Duodenal mucosa (tissue), 2 donors: Measurements from ENCODE around the gene TTLL5.

Experiments used
- H3K27ac ChIP-seq: one replicate; pipeline ENCODE4 v1.7.0; 2013; ENCODE audit warnings: low read depth, low read length
- H3K27me3 ChIP-seq, 2 donors: one replicate each; pipeline ENCODE4 v1.7.0; 2013; ENCODE audit warnings: low read length in 2 of 2, control low read depth in 1 of 2; ENCODE audit not compliant: insufficient read depth in 2 of 2, control insufficient read depth in 1 of 2
- H3K36me3 ChIP-seq, 2 donors: one replicate each; pipeline ENCODE4 v1.7.0; 2013; ENCODE audit warnings: low read length in 2 of 2, control low read depth in 1 of 2; ENCODE audit not compliant: insufficient read depth in 2 of 2, control insufficient read depth in 1 of 2
- H3K4me1 ChIP-seq, 2 donors: one replicate each; pipeline ENCODE4 v1.7.0; 2013; ENCODE audit warnings: low read length in 2 of 2, control low read depth in 1 of 2; ENCODE audit not compliant: insufficient read depth in 2 of 2, control insufficient read depth in 1 of 2
- H3K4me3 ChIP-seq, 2 donors: one replicate each; pipeline ENCODE4 v1.7.0; 2013; ENCODE audit warnings: low read length in 2 of 2, low read depth in 1 of 2
- H3K9ac ChIP-seq, 2 donors: one replicate each; pipeline ENCODE4 v1.7.0; 2013; ENCODE audit warnings: low read length in 2 of 2, low read depth in 1 of 2
- H3K9me3 ChIP-seq, 2 donors: one replicate each; pipeline ENCODE4 v1.7.0; 2013; ENCODE audit warnings: low read length in 2 of 2, control low read depth in 1 of 2; ENCODE audit not compliant: control insufficient read depth in 1 of 2

Gene TTLL5

DNA sequence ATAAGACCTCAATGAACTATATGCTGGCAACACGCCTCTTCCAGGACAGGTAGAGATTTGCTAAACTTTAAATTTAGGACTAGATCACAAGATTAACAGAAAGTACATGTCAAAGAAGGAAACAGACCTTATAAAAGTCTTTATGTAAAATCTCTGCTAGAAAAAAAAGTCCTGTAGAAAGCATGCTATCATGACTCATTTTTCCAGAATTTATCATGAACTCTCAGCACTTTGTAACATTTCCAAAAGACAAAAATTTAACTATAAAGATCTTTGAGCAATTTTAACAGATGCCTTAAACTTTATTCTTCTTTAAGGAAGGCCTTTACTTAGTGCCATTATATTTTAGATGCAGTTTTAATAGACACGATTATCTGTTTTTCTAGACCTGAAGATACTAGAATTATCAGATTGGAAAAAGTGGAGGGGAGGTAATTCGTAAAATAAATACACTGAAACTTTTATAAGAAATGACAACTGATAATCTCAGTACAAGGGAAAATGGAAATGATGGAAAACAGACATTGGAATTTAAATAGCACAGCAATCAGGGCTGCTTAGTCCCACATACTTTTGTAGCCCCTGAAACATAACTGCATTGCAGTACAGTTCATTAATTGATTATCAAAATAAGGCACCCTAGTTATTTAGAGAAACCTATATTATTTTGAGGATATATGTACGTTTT, 92.0 kb downstream of the TTLL5 start:
- Histone ChIP-seq H3K9me3 (no peaks in the 10 kb centered on the region), H3K4me3 (no peak overlapping the region), H3K36me3 (peaks cover 0 to 4% of the 10 kb centered on the region in 2 donors), H3K27me3 (no peaks in the 10 kb centered on the region), H3K27ac (no peak overlapping the region), H3K4me1 (no peaks in the 10 kb centered on the region), H3K9ac (no peak overlapping the region)

- Histone ChIP-seq H3K9me3 (no peaks in the 10 kb centered on the region), H3K4me1 (no peaks in the 10 kb centered on the region), H3K27ac (no peak overlapping the region), H3K27me3 (no peaks in the 10 kb centered on the region), H3K9ac (no peak overlapping the region), H3K4me3 (no peak overlapping the region), H3K36me3 (peaks cover 0 to 4% of the 10 kb centered on the region in 2 donors)
Observed at GRCh38 chr14:75753696-75754095, 92.7 kb downstream of the TTLL5 start.

- H3K27me3 ChIP-seq, result no peaks in the 10 kb centered on the region
- H3K4me3 ChIP-seq, result no peak overlapping the region
- no peaks in the 10 kb centered on the region for H3K4me1 ChIP-seq
- H3K36me3 ChIP-seq, result no peaks in the 10 kb centered on the region
- H3K9me3 ChIP-seq, result no peaks in the 10 kb centered on the region
- H3K27ac ChIP-seq, result no peak overlapping the region
- no peak overlapping the region for H3K9ac ChIP-seq
Observed at GRCh38 chr14:75757644-75758402, 96.8 kb downstream of the TTLL5 start.

DNA sequence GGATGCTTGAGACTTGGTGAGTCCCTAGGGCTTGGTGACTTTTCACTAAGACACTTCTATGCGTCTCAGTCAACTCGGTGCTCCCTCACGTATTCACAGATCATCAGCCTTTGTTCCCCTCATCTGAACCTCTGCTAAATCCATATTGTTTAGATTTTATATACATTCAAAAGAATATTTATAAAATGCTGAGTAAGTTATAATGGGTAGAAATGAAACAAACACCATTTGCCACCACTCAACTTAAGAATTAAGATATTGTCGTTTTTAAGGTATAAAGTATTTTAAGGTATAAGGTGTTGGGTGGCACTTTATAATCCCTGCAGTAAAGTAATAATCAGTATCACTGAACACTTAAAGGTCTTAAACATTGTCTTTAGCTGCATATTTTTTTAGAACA, 103.0 kb downstream of the TTLL5 start:
- no peak overlapping the region for H3K4me3 ChIP-seq
- H3K9ac ChIP-seq, result no peak overlapping the region
- H3K4me1 ChIP-seq, result no peaks in the 10 kb centered on the region
- no peaks in the 10 kb centered on the region for H3K9me3 ChIP-seq
- H3K27me3 ChIP-seq, result no peaks in the 10 kb centered on the region
- peaks cover 4 to 5% of the 10 kb centered on the region in 2 donors for H3K36me3 ChIP-seq
- no peak overlapping the region for H3K27ac ChIP-seq

DNA sequence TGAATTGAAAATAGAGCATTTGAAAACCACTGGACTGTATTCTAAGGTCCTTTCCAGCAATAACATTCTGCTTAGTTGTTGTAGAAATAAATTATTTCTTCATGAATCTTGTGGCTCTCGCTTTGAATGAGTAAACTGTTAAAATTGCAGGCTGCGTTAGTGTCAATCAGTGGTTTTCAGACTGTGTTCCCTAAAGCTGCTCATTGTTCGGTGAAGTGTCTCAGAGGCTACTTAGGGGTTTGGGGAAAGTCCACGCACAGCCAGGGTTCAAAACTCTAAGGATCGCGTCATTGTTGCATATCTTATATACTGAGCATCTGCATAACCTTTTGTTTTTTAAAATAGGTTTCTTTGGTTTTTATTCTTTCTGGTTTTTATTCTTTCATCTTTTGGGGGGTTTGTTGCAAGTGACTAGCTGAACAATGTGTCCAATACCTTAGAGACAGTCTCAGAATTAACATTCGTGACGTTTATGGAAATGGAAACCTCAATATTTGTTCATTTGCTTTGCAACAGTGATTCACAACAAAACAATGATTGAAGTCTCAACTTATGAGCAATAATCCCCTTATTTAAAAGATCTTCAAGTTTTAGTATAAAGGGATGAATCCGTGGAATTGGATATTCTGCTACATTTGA, 108.1 kb downstream of the TTLL5 start:
- Histone ChIP-seq H3K27me3 (no peaks in the 10 kb centered on the region), H3K36me3 (peaks cover 5 to 7% of the 10 kb centered on the region in 2 donors), H3K9ac (no peak overlapping the region), H3K27ac (no peak overlapping the region), H3K4me1 (no peaks in the 10 kb centered on the region), H3K4me3 (no peak overlapping the region), H3K9me3 (no peaks in the 10 kb centered on the region)

DNA sequence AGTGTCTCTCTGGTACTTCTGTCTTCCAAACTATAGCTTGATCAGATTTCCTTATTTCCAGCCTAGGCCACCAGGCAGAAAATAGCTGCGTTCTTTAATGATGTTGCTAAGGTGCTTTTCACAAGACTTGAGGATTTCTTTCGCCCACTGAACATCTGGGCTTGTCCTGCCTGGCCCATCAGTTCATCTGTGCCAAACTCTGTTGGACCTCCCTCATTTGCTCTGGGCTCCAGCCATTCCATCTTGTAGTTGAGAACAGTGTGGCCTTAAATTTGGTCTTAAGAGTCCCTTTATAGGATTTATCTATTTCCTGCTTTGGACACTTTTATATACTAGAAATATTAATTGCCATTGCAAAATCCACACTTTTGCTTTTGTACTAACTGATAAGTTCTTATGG, 109.6 kb downstream of the TTLL5 start:
- H3K36me3 ChIP-seq, result peaks cover 3 to 5% of the 10 kb centered on the region in 2 donors
- no peaks in the 10 kb centered on the region for H3K27me3 ChIP-seq
- H3K4me3 ChIP-seq, result no peak overlapping the region
- H3K27ac ChIP-seq, result no peak overlapping the region
- H3K4me1 ChIP-seq, result no peaks in the 10 kb centered on the region
- no peak overlapping the region for H3K9ac ChIP-seq
- no peaks in the 10 kb centered on the region for H3K9me3 ChIP-seq

- Histone ChIP-seq H3K9me3 (no peaks in the 10 kb centered on the region), H3K4me1 (no peaks in the 10 kb centered on the region), H3K27ac (no peak overlapping the region), H3K4me3 (no peak overlapping the region), H3K27me3 (no peaks in the 10 kb centered on the region), H3K9ac (no peak overlapping the region), H3K36me3 (peaks cover 4 to 10% of the 10 kb centered on the region in 2 donors)
Observed at GRCh38 chr14:75771595-75771994, 110.5 kb downstream of the TTLL5 start.

DNA sequence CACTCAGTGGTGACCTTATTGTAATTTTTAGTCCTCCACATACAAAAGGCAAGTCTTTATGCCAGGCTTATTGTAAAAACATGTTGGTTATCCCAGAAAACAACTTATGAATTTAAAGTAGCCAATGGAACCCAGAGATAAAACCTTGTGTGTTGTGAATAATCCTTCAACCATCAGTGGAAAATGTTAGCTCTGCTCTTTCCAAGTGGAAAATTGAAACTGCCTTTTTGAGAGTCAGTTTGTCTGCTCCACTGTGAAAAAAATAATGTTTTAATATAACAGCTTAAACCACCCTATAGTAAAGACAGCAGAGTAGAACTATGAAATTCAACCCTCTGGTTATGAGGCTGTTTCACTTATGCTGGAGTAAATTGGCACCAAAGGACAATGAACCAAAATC, 112.0 kb downstream of the TTLL5 start:
- H3K36me3 ChIP-seq, result peaks cover 8 to 17% of the 10 kb centered on the region in 2 donors
- H3K4me1 ChIP-seq, result no peaks in the 10 kb centered on the region
- no peak overlapping the region for H3K9ac ChIP-seq
- no peaks in the 10 kb centered on the region for H3K9me3 ChIP-seq
- no peaks in the 10 kb centered on the region for H3K27me3 ChIP-seq
- no peak overlapping the region for H3K27ac ChIP-seq
- no peak overlapping the region for H3K4me3 ChIP-seq

- Histone ChIP-seq H3K27me3 (no peaks in the 10 kb centered on the region), H3K4me1 (no peaks in the 10 kb centered on the region), H3K4me3 (no peak overlapping the region), H3K9me3 (no peaks in the 10 kb centered on the region), H3K36me3 (peaks cover 15 to 41% of the 10 kb centered on the region in 2 donors), H3K9ac (no peak overlapping the region), H3K27ac (no peak overlapping the region)
Observed at GRCh38 chr14:75781096-75781495, 120.0 kb downstream of the TTLL5 start.

GRCh38 chr14:75783184-75783583, 122.1 kb downstream of the TTLL5 start:
- peaks cover 12 to 31% of the 10 kb centered on the region in 2 donors for H3K36me3 ChIP-seq
- no peak overlapping the region for H3K9ac ChIP-seq
- H3K27ac ChIP-seq, result no peak overlapping the region
- no peak overlapping the region for H3K4me3 ChIP-seq
- no peaks in the 10 kb centered on the region for H3K9me3 ChIP-seq
- H3K4me1 ChIP-seq, result no peaks in the 10 kb centered on the region
- H3K27me3 ChIP-seq, result no peaks in the 10 kb centered on the region
